Mucosa of rectum (tissue), 2 donors: Measurements from ENCODE around the gene TMEM267.
"Not testable (repeated sequence)": the region's sequence is repeated elsewhere in the genome, so short reads cannot be mapped to it uniquely, and the experiment has no call there.

Experiments used
- H3K27ac ChIP-seq, 2 donors: one replicate each; pipeline ENCODE4 v1.7.0; 2013; ENCODE audit warnings: inconsistent platforms in 2 of 2, low read depth in 2 of 2, low read length in 2 of 2
- H3K27me3 ChIP-seq, 2 donors: one replicate each; pipeline ENCODE4 v1.7.0; 2013; ENCODE audit warnings: low read length in 2 of 2; ENCODE audit not compliant: control insufficient read depth in 2 of 2, insufficient read depth in 2 of 2
- H3K36me3 ChIP-seq, 2 donors: one replicate each; pipeline ENCODE4 v1.7.0; 2013; ENCODE audit warnings: low read length in 2 of 2; ENCODE audit not compliant: control insufficient read depth in 2 of 2, insufficient read depth in 2 of 2
- H3K4me1 ChIP-seq, 2 donors: one replicate each; pipeline ENCODE4 v1.7.0; 2013; ENCODE audit warnings: low read length in 2 of 2, mild to moderate bottlenecking in 1 of 2; ENCODE audit not compliant: control insufficient read depth in 2 of 2, insufficient read depth in 2 of 2
- H3K4me3 ChIP-seq, 2 donors: one replicate each; pipeline ENCODE4 v1.7.0; 2013; ENCODE audit warnings: low read length in 2 of 2
- H3K9ac ChIP-seq, 2 donors: one replicate each; pipeline ENCODE4 v1.7.0; 2013; ENCODE audit warnings: low read length in 2 of 2, low read depth in 1 of 2, mild to moderate bottlenecking in 1 of 2
- H3K9me3 ChIP-seq, 2 donors: one replicate each; pipeline ENCODE4 v1.7.0; 2013; ENCODE audit warnings: low read length in 2 of 2; ENCODE audit not compliant: control insufficient read depth in 2 of 2
- donor health status: healthy.
- donor health status: Normal muscosa, but diverticular disease.

Gene TMEM267

DNA sequence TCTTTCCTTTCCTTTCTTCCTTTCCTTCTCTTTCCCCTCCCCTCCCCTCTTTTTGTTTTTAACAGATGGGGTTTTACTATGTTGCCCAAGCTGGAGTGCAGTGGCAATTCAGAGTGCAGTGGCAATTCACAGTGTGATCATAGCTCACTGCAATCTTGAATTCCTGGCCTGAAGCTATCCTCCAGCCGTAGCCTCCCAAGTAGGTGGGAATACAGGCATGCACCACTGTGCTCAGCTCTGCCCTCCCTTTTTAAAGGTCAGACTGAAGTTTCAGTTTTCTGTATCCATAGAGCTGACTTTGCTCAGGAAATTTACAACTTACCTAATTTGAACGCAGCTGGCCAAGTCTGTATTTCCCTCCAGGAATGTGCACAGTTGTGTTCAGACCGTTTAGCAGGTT is 72.2 kb downstream of the TMEM267 start:
- Histone ChIP-seq H3K27me3 (no peaks in the 10 kb centered on the region), H3K36me3 (no peaks in the 10 kb centered on the region), H3K9me3 (no peaks in the 10 kb centered on the region), H3K4me1 (peaks cover 5 to 28% of the 10 kb centered on the region in 2 donors), H3K27ac (peak overlapping the region; percentile 92 to 94), H3K4me3 (peak overlapping the region; percentile 68 to 80), H3K9ac (peak overlapping the region; percentile 74 to 75)

DNA sequence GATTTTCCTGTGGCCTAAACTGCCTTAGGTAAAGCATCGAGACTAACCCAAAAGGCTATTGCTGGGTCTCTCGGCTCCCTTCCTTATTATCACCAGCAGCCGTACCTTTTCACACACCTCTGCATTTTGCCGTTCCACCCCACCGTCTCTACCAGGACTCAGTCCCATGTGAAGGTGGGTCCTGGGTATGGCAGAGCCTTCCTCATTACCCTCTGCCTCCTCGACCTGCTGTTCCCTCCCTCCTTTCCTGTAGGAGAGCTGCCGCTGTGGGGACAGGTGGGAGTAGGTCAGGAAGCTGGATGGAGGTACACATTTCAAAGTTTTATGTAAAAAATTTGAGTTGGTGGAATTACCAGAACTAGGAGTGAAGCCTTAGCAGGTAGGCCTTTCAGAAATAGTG is 73.3 kb downstream of the TMEM267 start:
- peak overlapping the region; percentile 58 to 74 for H3K9ac ChIP-seq
- peak overlapping the region; percentile 92 to 94 for H3K27ac ChIP-seq
- no peaks in the 10 kb centered on the region for H3K9me3 ChIP-seq
- H3K4me3 ChIP-seq: peak overlapping the region; percentile 57 to 80
- no peaks in the 10 kb centered on the region for H3K36me3 ChIP-seq
- H3K27me3 ChIP-seq: no peaks in the 10 kb centered on the region
- H3K4me1 ChIP-seq: peaks cover 5 to 28% of the 10 kb centered on the region in 2 donors

- Histone ChIP-seq H3K9ac (peak overlapping the region; percentile 58 to 74), H3K9me3 (no peaks in the 10 kb centered on the region), H3K4me3 (peak overlapping the region; percentile 57 to 80), H3K36me3 (no peaks in the 10 kb centered on the region), H3K27ac (peak overlapping the region; percentile 92 to 94), H3K27me3 (no peaks in the 10 kb centered on the region), H3K4me1 (peaks cover 5 to 28% of the 10 kb centered on the region in 2 donors)
Measured at GRCh38 chr5:43409809-43410271, 73.8 kb downstream of the TMEM267 start.

GRCh38 chr5:43402524-43403066 is 81.1 kb downstream of the TMEM267 start:
- not testable (repeated sequence) for H3K4me1 ChIP-seq

DNA sequence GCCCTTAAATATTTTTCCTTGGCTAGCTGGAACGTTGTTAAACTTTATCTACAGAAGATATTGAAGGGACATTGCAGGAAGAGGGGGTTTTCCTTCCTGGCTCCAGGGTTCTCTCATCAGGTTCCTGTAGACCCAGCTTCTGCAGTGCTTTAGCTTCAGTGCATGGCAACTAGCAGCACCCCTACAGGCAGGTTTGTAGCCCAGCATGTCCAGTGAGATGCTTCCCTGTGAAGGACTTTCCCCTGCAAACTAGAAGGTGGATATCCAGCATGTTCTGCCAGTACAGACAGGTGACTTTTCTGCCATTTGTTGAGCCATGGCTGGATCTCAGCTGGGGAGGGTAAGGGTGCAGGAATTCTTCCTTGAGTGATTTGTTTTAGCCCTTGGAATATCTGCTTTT is 81.8 kb downstream of the TMEM267 start:
- Histone ChIP-seq H3K27ac (no peak overlapping the region), H3K27me3 (no peaks in the 10 kb centered on the region), H3K9ac (no peak overlapping the region), H3K36me3 (peaks cover 0 to 3% of the 10 kb centered on the region in 2 donors), H3K4me1 (peaks cover 0 to 8% of the 10 kb centered on the region in 2 donors), H3K4me3 (no peak overlapping the region), H3K9me3 (no peaks in the 10 kb centered on the region)

More at GRCh38 chr5:43402524-43403066, 81.1 kb downstream of the TMEM267 start:
- H3K36me3 ChIP-seq, H3K9ac ChIP-seq, H3K4me3 ChIP-seq, H3K27me3 ChIP-seq, H3K9me3 ChIP-seq, H3K27ac ChIP-seq: not testable (repeated sequence)

- Histone ChIP-seq H3K9ac (no peak overlapping the region), H3K9me3 (no peaks in the 10 kb centered on the region), H3K4me1 (peaks cover 0 to 11% of the 10 kb centered on the region in 2 donors), H3K36me3 (peaks cover 0 to 3% of the 10 kb centered on the region in 2 donors), H3K27ac (no peak overlapping the region), H3K27me3 (no peaks in the 10 kb centered on the region), H3K4me3 (no peak overlapping the region)
Measured at GRCh38 chr5:43400082-43400481, 83.6 kb downstream of the TMEM267 start.

DNA sequence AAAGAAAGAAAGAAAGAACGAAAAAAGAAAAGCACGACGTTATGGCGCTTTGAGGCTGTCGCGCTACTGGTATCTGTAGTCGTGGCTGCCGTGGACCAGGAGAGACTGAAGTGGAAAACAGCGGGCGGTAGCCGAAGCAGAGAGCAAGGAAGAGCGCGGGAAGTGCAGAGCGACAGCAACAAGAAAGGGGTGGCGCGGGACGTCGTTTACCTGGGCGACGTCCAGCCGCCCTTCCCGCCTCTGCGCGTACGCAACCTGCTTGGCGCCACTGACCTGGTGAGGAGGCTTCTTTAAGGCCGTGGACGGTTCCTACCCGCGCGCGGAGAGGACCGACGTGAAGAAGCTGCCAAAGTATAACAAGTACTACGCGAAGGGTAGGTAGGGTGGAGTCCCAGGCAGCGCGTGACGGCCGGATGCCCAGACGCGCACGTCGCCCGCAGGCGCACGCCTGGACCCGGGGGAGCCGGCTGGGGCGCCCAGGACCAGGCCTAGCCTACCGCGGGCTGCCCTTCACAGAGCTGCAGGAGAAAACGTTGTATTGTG is 86.8 kb downstream of the TMEM267 start:
- peak overlapping the region; percentile 67 to 68 for H3K27ac ChIP-seq
- peaks cover 0 to under 1% of the 10 kb centered on the region in 2 donors for H3K36me3 ChIP-seq
- peak overlapping the region; percentile 72 to 78 for H3K4me3 ChIP-seq
- no peaks in the 10 kb centered on the region for H3K9me3 ChIP-seq
- peak overlapping the region; percentile 67 to 70 for H3K9ac ChIP-seq
- H3K27me3 ChIP-seq: no peaks in the 10 kb centered on the region
- peaks cover 0 to 11% of the 10 kb centered on the region in 2 donors for H3K4me1 ChIP-seq
